Airway epithelial cell (primary cell): ENCODE data around the gene CHPF. TPM values are rescaled to one million over a fixed set of nuclear protein-coding genes. Genes with fewer than 3 reads are reported as not detected.

Experiments
- total RNA-seq: library from RNA; depleted of rRNA; stranded (reverse); fragments of >200 nt; gene quantifications from 2 replicates; pipeline ENCODE4 v1.2.3, GENCODE V29; 2015

CHPF gene
- 168 and 186 TPM in 2 replicates for total RNA-seq

GRCh38 chr2:219543596-219544358 lies at the start of gene CHPF, which contains the start of gene TMEM198:
CHPF (minus strand) TSS chr2:219543809; CDS start chr2:219543538, 271 bp downstream.
TMEM198 (plus strand) TSS chr2:219544028; CDS start chr2:219544728, 700 bp downstream.

GRCh38 chr2:219572237-219573001 lies 28.8 kb upstream of the CHPF start, which contains the start of gene INHA:
INHA (plus strand) TSS chr2:219572310; CDS start chr2:219572375, 65 bp downstream.

GRCh38 chr2:219571311-219572236 lies 28.0 kb upstream of the CHPF start, which contains the start of gene OBSL1:
OBSL1 (minus strand) TSS chr2:219571539; CDS start chr2:219571232, 307 bp downstream.

GRCh38 chr2:219514196-219514761 lies 29.3 kb downstream of the CHPF start, which contains the start of gene ASIC4:
ASIC4 (plus strand) TSS chr2:219514482; CDS start chr2:219514725, 243 bp downstream.

GRCh38 chr2:219498280-219499057 lies 45.1 kb downstream of the CHPF start, which contains the start of gene GMPPA:
GMPPA (plus strand) TSS chr2:219498891; CDS start chr2:219499976, 1,085 bp downstream.

Other genes starting within 250 kb of the CHPF start
- gene PTPRN, start 234.4 kb downstream of the CHPF start, total RNA-seq: 0.49 TPM in 1 of 2 replicates, not detected in the other
- not detected in 2 replicates for gene RESP18, start 211.1 kb downstream of the CHPF start, total RNA-seq
- 35.7 and 41.8 TPM in 2 replicates for gene DNPEP, start 155.9 kb downstream of the CHPF start, total RNA-seq
- gene DES, start 125.4 kb downstream of the CHPF start, total RNA-seq: not detected in 2 replicates
- 7.5 and 9.0 TPM in 2 replicates for gene SPEG, start 109.0 kb downstream of the CHPF start, total RNA-seq
- gene GMPPA, start 44.9 kb downstream of the CHPF start, total RNA-seq: 24.4 and 32.1 TPM in 2 replicates
- gene ASIC4, start 29.3 kb downstream of the CHPF start, total RNA-seq: not detected in 2 replicates
- 0.78 and 0.93 TPM in 2 replicates for gene TMEM198, start 219 bp upstream of the CHPF start, total RNA-seq
- gene OBSL1, start 27.7 kb upstream of the CHPF start, total RNA-seq: 35.3 and 35.9 TPM in 2 replicates
- not detected in 2 replicates for gene INHA, start 28.5 kb upstream of the CHPF start, total RNA-seq
- 12.5 and 18.9 TPM in 2 replicates for gene STK11IP, start 54.0 kb upstream of the CHPF start, total RNA-seq
- gene SLC4A3, start 83.8 kb upstream of the CHPF start, total RNA-seq: 5.9 and 6.5 TPM in 2 replicates